K562 (cell line): ENCODE data around the gene COX7A2.

Experiments
- ARNT ChIP-seq, 2 experiments: fragments of 450-650 bp; IDR thresholded peaks; 2 replicates each; pipeline ENCODE4 v1.6.1; 2016; ENCODE audit warnings: mild to moderate bottlenecking in 1 of 2
- CBX3 ChIP-seq, 2 experiments: IDR thresholded peaks; 1 replicate in 1 of 2; 2 replicates in 1 of 2; pipeline ENCODE4 v1.6.1; 2012; ENCODE audit warnings: inconsistent platforms in 2 of 2, low read length in 2 of 2, borderline replicate concordance in 1 of 2, control low read depth in 1 of 2
- CEBPG ChIP-seq, 3 experiments: fragments of 200-800 bp in 1 of 3; sonication (Bioruptor generic) in 1 of 3; sonication (generic) in 1 of 3; formaldehyde crosslinking in 1 of 3; IDR thresholded peaks in 2 of 3; conservative IDR thresholded peaks in 1 of 3; 2 replicates each; pipeline versions ENCODE4 v1.6.1 to v1.8.0; 2016 to 2022; ENCODE audit warnings: missing compliant biosample characterization in 2 of 3, missing genetic modification characterization in 2 of 3, mild to moderate bottlenecking in 1 of 3, missing genetic modification reagents in 1 of 3
- EGR1 ChIP-seq: fragments of 450-650 bp; conservative IDR thresholded peaks from 2 replicates; pipeline ENCODE4 v1.6.1; 2017; ENCODE audit warnings: mild to moderate bottlenecking
- FOS ChIP-seq: IDR thresholded peaks from 3 replicates; pipeline ENCODE4 v1.6.1; 2011; ENCODE audit not compliant: insufficient read length; ENCODE audit errors: extremely low read depth
- NFATC3 ChIP-seq: fragments of 450-650 bp; IDR thresholded peaks from 2 replicates; pipeline ENCODE4 v1.6.1; 2017; ENCODE audit warnings: mild to moderate bottlenecking
- NR2C1 ChIP-seq, 2 experiments: fragments of 450-650 bp; IDR thresholded peaks; 2 replicates each; pipeline ENCODE4 v1.6.1; 2017; ENCODE audit warnings: mild to moderate bottlenecking in 2 of 2, antibody characterized with exemption in 1 of 2, inconsistent platforms in 1 of 2, missing compliant biosample characterization in 1 of 2, missing genetic modification characterization in 1 of 2
- PHB ChIP-seq: fragments of 250-450 bp; sonication (Bioruptor Pico); IDR thresholded peaks from 2 replicates; pipeline ENCODE4 v1.5.0; 2021
- RBM22 ChIP-seq: fragments of 200-400 bp; formaldehyde crosslinking; IDR thresholded peaks from 2 replicates; pipeline ENCODE4 v1.6.1; 2018; ENCODE audit warnings: low read length, low read depth; ENCODE audit not compliant: poor library complexity, severe bottlenecking
- SMAD1 ChIP-seq: fragments of 150-350 bp; IDR thresholded peaks from 2 replicates; pipeline ENCODE4 v1.6.1; 2014; ENCODE audit warnings: low read length, low read depth; ENCODE audit not compliant: partially characterized antibody
- TF ChIP-seq, protein P1 (sequence below): sonication (generic); formaldehyde crosslinking; IDR thresholded peaks from 2 replicates; pipeline ENCODE4 v1.9.0; 2022; ENCODE audit warnings: mild to moderate bottlenecking, missing genetic modification reagents
- TF ChIP-seq, protein P2 (sequence below), 3 experiments: IDR thresholded peaks in 2 of 3; conservative IDR thresholded peaks in 1 of 3; 2 replicates each; pipeline ENCODE4 v1.5.1; 2011 to 2012; ENCODE audit warnings: low read length in 3 of 3, mild to moderate bottlenecking in 3 of 3, control low read depth in 2 of 3, improper control_type of control experiment in 1 of 3, inconsistent platforms in 1 of 3, low read depth in 1 of 3, mixed read lengths in 1 of 3, moderate library complexity in 1 of 3; ENCODE audit not compliant: insufficient read depth in 2 of 3

- TF ChIP-seq NFATC3 = no peak
- TF ChIP-seq, protein P1, sequence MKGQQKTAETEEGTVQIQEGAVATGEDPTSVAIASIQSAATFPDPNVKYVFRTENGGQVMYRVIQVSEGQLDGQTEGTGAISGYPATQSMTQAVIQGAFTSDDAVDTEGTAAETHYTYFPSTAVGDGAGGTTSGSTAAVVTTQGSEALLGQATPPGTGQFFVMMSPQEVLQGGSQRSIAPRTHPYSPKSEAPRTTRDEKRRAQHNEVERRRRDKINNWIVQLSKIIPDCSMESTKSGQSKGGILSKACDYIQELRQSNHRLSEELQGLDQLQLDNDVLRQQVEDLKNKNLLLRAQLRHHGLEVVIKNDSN (CRISPR knock-in tag) = no peak
- no peak for TF ChIP-seq RBM22
- no peak for TF ChIP-seq NR2C1 (IDR thresholded peaks at IDR 0.05)
- no peak for TF ChIP-seq NR2C1 (tag; IDR thresholded peaks at IDR 0.05)
- TF ChIP-seq ARNT (IDR thresholded peaks at IDR 0.05) = no peak
- TF ChIP-seq EGR1 = no peak
- TF ChIP-seq CEBPG (CRISPR knock-in tag; IDR thresholded peaks at IDR 0.05) = no peak
- no peak for TF ChIP-seq CEBPG (tag; conservative IDR thresholded peaks at IDR 0.05 in 1 of 2, IDR thresholded peaks at IDR 0.05 in 1 of 2)
- no peak for TF ChIP-seq PHB (CRISPR knock-in tag)
- TF ChIP-seq CBX3 (IDR thresholded peaks at IDR 0.05; ENCODE audit: borderline replicate concordance in 1 of 2, low read length in 2 of 2) = no peak
- TF ChIP-seq SMAD1 = no peak
- TF ChIP-seq FOS = no peak
- TF ChIP-seq, protein P2, sequence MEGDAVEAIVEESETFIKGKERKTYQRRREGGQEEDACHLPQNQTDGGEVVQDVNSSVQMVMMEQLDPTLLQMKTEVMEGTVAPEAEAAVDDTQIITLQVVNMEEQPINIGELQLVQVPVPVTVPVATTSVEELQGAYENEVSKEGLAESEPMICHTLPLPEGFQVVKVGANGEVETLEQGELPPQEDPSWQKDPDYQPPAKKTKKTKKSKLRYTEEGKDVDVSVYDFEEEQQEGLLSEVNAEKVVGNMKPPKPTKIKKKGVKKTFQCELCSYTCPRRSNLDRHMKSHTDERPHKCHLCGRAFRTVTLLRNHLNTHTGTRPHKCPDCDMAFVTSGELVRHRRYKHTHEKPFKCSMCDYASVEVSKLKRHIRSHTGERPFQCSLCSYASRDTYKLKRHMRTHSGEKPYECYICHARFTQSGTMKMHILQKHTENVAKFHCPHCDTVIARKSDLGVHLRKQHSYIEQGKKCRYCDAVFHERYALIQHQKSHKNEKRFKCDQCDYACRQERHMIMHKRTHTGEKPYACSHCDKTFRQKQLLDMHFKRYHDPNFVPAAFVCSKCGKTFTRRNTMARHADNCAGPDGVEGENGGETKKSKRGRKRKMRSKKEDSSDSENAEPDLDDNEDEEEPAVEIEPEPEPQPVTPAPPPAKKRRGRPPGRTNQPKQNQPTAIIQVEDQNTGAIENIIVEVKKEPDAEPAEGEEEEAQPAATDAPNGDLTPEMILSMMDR (IDR thresholded peaks at IDR 0.05 in 2 of 3, conservative IDR thresholded peaks at IDR 0.05 in 1 of 3; ENCODE audit: insufficient read depth in 2 of 3, low read depth in 1 of 3, low read length in 3 of 3) = no peak
Measured at GRCh38 chr6:75233092-75233615, 10.4 kb downstream of the COX7A2 start.
